Loucy (cell line): ENCODE measurements around the gene OXLD1.

Source experiments
- H2AFZ ChIP-seq: fragments of 200-600 bp; sonication (generic); 2 replicates; pipeline ENCODE4 v1.6.0; 2016; ENCODE audit warnings: antibody characterized with exemption, mild to moderate bottlenecking, low read length, moderate library complexity
- H3F3A ChIP-seq: fragments of 200-600 bp; 2 replicates; pipeline ENCODE4 v1.6.0; 2016; ENCODE audit warnings: antibody characterized with exemption, low read depth, mild to moderate bottlenecking
- H3K27me3 ChIP-seq: fragments of 200-600 bp; sonication (generic); 2 replicates; pipeline ENCODE4 v1.6.1; 2014; ENCODE audit warnings: low read length, mild to moderate bottlenecking; ENCODE audit not compliant: insufficient read depth, poor library complexity, severe bottlenecking
- H3K36me3 ChIP-seq: fragments of 200-600 bp; sonication (generic); 2 replicates; pipeline ENCODE4 v1.6.1; 2016; ENCODE audit warnings: low read length; ENCODE audit not compliant: insufficient read depth
- H3K4me1 ChIP-seq: fragments of 200-600 bp; sonication (generic); 2 replicates; pipeline ENCODE4 v1.5.1; 2014; ENCODE audit warnings: low read length, mild to moderate bottlenecking; ENCODE audit not compliant: insufficient read depth, poor library complexity, severe bottlenecking
- H3K4me2 ChIP-seq: fragments of 200-600 bp; sonication (generic); 2 replicates; pipeline ENCODE4 v1.6.0; 2014; ENCODE audit warnings: antibody characterized with exemption, low read length, low read depth, mild to moderate bottlenecking; ENCODE audit not compliant: poor library complexity, severe bottlenecking
- H3K4me3 ChIP-seq: fragments of 200-600 bp; sonication (generic); 2 replicates; pipeline ENCODE4 v1.5.1; 2014; ENCODE audit warnings: low read length, mild to moderate bottlenecking, mixed read lengths; ENCODE audit not compliant: poor library complexity, severe bottlenecking
- H3K79me2 ChIP-seq: fragments of 200-600 bp; sonication (generic); 2 replicates; pipeline ENCODE4 v1.6.1; 2014; ENCODE audit warnings: low read length; ENCODE audit not compliant: insufficient read depth
- H3K9ac ChIP-seq: fragments of 200-600 bp; sonication (generic); 2 replicates; pipeline ENCODE4 v1.6.0; 2014; ENCODE audit warnings: mild to moderate bottlenecking, low read depth, low read length, moderate library complexity; ENCODE audit not compliant: poor library complexity, severe bottlenecking
- H3K9me2 ChIP-seq: fragments of 200-600 bp; sonication (generic); replicated peaks from 2 replicates; pipeline ENCODE4 v1.6.1; 2016; ENCODE audit warnings: low read depth, low read length, mixed read lengths
- H3K9me3 ChIP-seq: fragments of 200-600 bp; sonication (generic); 2 replicates; pipeline ENCODE4 v1.6.1; 2014; ENCODE audit warnings: mild to moderate bottlenecking, antibody characterized with exemption, low read length, low read depth; ENCODE audit not compliant: insufficient read depth
- H4K20me1 ChIP-seq: fragments of 200-600 bp; sonication (generic); 2 replicates; pipeline ENCODE4 v1.6.0; 2014; ENCODE audit warnings: antibody characterized with exemption, low read length, mild to moderate bottlenecking; ENCODE audit not compliant: insufficient read depth, poor library complexity, severe bottlenecking
- EZH2phosphoT487 ChIP-seq: fragments of 200-600 bp; IDR thresholded peaks from 2 replicates; pipeline ENCODE4 v1.6.1; 2018; ENCODE audit warnings: antibody characterized with exemption, mild to moderate bottlenecking, moderate library complexity, borderline replicate concordance
- TF ChIP-seq, protein P1 (sequence below): fragments of 200-600 bp; sonication (generic); conservative IDR thresholded peaks from 2 replicates; pipeline ENCODE4 v1.5.1; 2014; ENCODE audit warnings: mild to moderate bottlenecking, antibody characterized with exemption, low read length

OXLD1 gene

DNA sequence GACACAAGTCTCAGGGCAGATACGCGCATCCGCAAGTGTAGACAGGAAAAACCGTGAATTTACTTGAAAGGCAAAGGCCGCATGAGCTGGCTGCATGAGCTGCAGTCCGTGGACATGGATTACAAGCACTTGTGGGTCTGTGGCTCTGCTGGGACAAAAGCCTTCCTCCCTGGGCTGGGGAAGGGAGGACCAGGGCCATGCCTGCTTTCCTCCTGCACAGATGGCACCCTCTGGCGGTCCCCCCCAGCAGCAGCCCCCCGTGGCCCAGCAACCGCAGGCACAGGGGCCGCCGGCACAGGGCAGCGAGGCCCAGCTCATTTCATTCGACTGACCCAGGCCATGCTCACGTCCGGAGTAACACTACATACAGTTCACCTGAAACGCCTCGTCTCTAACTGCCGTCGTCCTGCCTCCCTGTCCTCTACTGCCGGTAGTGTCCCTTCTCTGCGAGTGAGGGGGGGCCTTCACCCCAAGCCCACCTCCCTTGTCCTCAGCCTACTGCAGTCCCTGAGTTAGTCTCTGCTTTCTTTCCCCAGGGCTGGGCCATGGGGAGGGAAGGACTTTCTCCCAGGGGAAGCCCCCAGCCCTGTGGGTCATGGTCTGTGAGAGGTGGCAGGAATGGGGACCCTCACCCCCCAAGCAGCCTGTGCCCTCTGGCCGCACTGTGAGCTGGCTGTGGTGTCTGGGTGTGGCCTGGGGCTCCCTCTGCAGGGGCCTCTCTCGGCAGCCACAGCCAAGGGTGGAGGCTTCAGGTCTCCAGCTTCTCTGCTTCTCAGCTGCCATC, 35.1 kb upstream of the OXLD1 start:
- no peaks in the 10 kb centered on the region for H3F3A ChIP-seq
- no peaks in the 10 kb centered on the region for H3K9me2 ChIP-seq
- H3K36me3 ChIP-seq = peaks cover 28% of the 10 kb centered on the region; the same call in 1 of the 2 replicates
- TF ChIP-seq, protein P1, sequence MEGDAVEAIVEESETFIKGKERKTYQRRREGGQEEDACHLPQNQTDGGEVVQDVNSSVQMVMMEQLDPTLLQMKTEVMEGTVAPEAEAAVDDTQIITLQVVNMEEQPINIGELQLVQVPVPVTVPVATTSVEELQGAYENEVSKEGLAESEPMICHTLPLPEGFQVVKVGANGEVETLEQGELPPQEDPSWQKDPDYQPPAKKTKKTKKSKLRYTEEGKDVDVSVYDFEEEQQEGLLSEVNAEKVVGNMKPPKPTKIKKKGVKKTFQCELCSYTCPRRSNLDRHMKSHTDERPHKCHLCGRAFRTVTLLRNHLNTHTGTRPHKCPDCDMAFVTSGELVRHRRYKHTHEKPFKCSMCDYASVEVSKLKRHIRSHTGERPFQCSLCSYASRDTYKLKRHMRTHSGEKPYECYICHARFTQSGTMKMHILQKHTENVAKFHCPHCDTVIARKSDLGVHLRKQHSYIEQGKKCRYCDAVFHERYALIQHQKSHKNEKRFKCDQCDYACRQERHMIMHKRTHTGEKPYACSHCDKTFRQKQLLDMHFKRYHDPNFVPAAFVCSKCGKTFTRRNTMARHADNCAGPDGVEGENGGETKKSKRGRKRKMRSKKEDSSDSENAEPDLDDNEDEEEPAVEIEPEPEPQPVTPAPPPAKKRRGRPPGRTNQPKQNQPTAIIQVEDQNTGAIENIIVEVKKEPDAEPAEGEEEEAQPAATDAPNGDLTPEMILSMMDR = no peak; the same call in 1 of the 2 replicates
- no peak for TF ChIP-seq EZH2phosphoT487
- H4K20me1 ChIP-seq = peaks cover 39% of the 10 kb centered on the region
- peak overlapping the region; percentile 99 for H3K4me3 ChIP-seq
- peaks cover 73% of the 10 kb centered on the region for H3K79me2 ChIP-seq
- peaks cover 20% of the 10 kb centered on the region for H3K4me1 ChIP-seq
- H3K4me2 ChIP-seq = peak overlapping the region; percentile 96
- H2AFZ ChIP-seq = no peak overlapping the region
- H3K9me3 ChIP-seq = no peaks in the 10 kb centered on the region
- H3K27me3 ChIP-seq = no peaks in the 10 kb centered on the region
- H3K9ac ChIP-seq = peak overlapping the region; percentile 97

DNA sequence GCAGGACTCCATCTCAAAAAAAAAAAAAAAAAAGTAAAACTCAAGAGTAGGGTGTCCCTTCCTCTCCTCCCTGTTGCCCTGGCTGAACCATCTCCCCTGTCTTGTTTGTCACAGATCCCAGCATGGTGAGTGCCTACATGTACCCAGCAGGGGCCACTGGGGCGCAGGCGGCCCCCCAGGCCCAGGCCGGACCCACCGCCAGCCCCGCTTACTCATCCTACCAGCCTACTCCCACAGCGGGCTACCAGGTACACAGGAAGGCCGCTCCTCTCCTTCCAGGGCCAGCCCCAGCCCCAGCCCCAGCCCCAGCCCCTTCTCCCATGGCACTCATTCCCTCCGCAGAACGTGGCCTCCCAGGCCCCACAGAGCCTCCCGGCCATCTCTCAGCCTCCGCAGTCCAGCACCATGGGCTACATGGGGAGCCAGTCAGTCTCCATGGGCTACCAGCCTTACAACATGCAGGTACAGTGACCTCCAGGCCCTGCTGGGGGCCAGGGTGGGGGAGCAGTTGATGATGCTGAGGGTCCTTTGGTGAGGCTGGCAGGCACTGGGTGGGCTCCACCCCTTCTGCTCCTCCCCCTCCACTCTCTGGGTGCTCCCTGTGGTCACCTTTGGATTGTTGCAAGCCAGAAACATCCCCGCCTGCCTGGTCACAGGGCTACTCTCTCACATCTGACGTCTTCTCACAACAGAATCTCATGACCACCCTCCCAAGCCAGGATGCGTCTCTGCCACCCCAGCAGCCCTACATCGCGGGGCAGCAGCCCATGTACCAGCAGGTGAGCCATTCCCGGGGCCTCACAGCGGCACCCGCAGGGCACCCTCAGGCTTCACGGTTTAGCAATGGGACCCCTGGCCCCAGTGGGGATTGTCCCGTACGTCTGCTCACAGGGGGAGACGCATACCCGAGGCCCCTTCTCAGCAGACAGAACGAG, 34.2 kb upstream of the OXLD1 start:
- Histone ChIP-seq H3K9ac (no peak overlapping the region), H3F3A (no peaks in the 10 kb centered on the region), H3K4me1 (peaks cover 20% of the 10 kb centered on the region), H3K4me3 (peak overlapping the region; percentile 99), H4K20me1 (peaks cover 37% of the 10 kb centered on the region), H3K36me3 (peaks cover 35% of the 10 kb centered on the region; the same call in 1 of the 2 replicates), H3K9me2 (no peaks in the 10 kb centered on the region), H3K79me2 (peaks cover 66% of the 10 kb centered on the region), H2AFZ (no peak overlapping the region), H3K27me3 (no peaks in the 10 kb centered on the region), H3K9me3 (no peaks in the 10 kb centered on the region), H3K4me2 (peak overlapping the region; percentile 96)
- no peak for TF ChIP-seq EZH2phosphoT487

DNA sequence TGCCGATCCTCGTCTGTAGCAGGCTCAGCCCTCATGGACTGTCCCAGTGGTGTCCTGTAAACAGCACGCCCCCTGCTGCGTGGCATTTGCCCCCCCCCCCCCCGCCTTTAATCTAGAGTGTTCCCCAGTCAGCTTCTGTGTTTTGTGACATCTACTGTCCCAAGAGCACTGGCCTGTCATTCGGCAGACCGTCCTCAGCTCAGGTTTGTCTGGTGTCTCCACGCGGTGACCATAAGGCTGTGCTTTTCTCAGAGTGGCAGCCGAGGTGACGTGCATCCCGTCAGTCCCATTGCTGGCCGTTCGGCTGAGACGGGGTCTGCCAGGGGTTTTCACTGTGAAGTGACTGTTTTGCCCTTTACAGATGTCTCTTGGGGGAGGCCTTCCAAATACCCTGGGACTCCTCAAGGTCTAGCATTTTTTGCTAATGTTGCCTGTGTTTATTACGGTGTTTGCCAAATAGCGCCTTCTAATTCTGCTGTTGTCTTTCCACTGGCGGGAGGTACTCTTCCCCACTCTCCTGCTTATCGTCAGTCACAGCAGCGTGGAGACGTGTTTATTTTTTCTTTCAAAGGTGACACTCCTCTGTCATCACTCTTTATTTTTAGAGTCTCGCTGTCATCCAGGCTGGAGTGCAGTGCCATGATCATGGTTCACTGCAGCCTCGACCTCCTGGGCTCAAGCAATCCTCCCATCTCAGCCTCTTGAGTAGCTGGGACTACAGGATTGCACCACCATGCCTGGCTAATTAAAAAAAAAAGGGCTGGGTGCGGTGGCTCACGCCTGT, 31.0 kb upstream of the OXLD1 start:
- Histone ChIP-seq H4K20me1 (peaks cover 22% of the 10 kb centered on the region), H3K4me2 (no peak overlapping the region), H3K9me2 (no peaks in the 10 kb centered on the region), H3K9me3 (no peaks in the 10 kb centered on the region), H3F3A (no peaks in the 10 kb centered on the region), H3K27me3 (no peaks in the 10 kb centered on the region), H3K4me3 (no peak overlapping the region), H2AFZ (no peak overlapping the region), H3K4me1 (peaks cover 12% of the 10 kb centered on the region), H3K9ac (no peak overlapping the region), H3K36me3 (peaks cover 62% of the 10 kb centered on the region; the same call in 1 of the 2 replicates), H3K79me2 (peaks cover 38% of the 10 kb centered on the region)
- TF ChIP-seq, protein P1 = no peak
- no peak for TF ChIP-seq EZH2phosphoT487
